ENCODE measurements around the gene SLC13A5. TPM values are rescaled to one million over a fixed set of nuclear protein-coding genes. Genes with fewer than 3 reads are reported as not detected.

SLC13A5 gene
- polyA plus RNA-seq, 1 of the 3 experiments (the other 2 are of a cell fraction), result not detected

DNA sequence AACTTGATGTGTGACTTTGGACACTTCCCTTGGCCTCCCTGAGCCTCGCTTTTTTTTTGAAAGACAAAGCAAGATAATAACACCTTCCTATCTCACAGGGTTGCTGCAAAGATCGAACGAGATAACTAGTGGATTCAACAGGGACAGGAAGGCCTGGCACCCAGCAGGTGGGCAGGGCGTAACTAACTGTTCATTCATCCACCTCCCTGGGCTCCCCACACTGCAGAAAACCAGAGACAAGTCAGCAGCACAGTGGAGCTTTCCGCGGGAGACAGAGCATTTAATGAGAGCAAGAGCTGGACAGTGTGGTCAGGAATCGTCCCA is 28.7 kb downstream of the SLC13A5 start:
- Histone ChIP-seq H3F3A (replicated peaks; ENCODE audit: insufficient read depth) (no peaks in the 10 kb centered on the region), H3K79me2 (ENCODE audit: insufficient read depth) (no peaks in the 10 kb centered on the region), H3K27ac (ENCODE audit: low read depth in 2 of 2, low read length in 1 of 2) (no peak overlapping the region), H3K36me3 (replicated peaks in 1 of 2; ENCODE audit: control insufficient read depth in 1 of 2, insufficient read depth in 2 of 2, low read length in 1 of 2) (no peaks in the 10 kb centered on the region), H3K27me3 (ENCODE audit: insufficient read depth) (peaks cover 83% of the 10 kb centered on the region), H3K4me2 (no peak overlapping the region), H4K20me1 (ENCODE audit: insufficient read depth) (no peaks in the 10 kb centered on the region), H3K4me3 (ENCODE audit: low read depth in 2 of 2, low read length in 1 of 2) (no peak overlapping the region), H3K9ac (no peak overlapping the region), H3K9me3 (no peaks in the 10 kb centered on the region), H3K4me1 (ENCODE audit: control insufficient read depth in 1 of 2, insufficient read depth in 2 of 2, low read depth in 1 of 2, low read length in 1 of 2) (no peaks in the 10 kb centered on the region), H2AFZ (ENCODE audit: low read depth) (no peak overlapping the region), H3K9me2 (no peaks in the 10 kb centered on the region)
- no peak for DNase-seq
- ChIA-PET CTCF (interaction anchor here (0.5 to 2.6 kb wide), 2 partner anchors 17 to 18 kb away, joined by 3 to 9 read pairs; no protein-coding TSS in a partner anchor), POLR2A (no interaction called here)
- TF ChIP-seq NFIC (IDR thresholded peaks at IDR 0.05; ENCODE audit: borderline replicate concordance) (no peak), NRF1 (IDR thresholded peaks at IDR 0.05; ENCODE audit: low read depth, low read length) (no peak), CHD2 (IDR thresholded peaks at IDR 0.05; ENCODE audit: low read length, partially characterized antibody) (no peak), GABPA (IDR thresholded peaks at IDR 0.05; ENCODE audit: low read depth) (no peak), EZH2phosphoT487 (IDR thresholded peaks at IDR 0.05; ENCODE audit: borderline replicate concordance, low read depth) (no peak), RAD21 (IDR thresholded peaks at IDR 0.05; ENCODE audit: low read length) (no peak), MXI1 (IDR thresholded peaks at IDR 0.05; ENCODE audit: low read depth, low read length) (no peak), FOSL2 (IDR thresholded peaks at IDR 0.05; ENCODE audit: borderline replicate concordance, low read depth) (no peak), YY1 (IDR thresholded peaks at IDR 0.05; ENCODE audit: low read depth) (no peak), TEAD4 (IDR thresholded peaks at IDR 0.05; ENCODE audit: borderline replicate concordance, insufficient read depth) (no peak), JUND (IDR thresholded peaks at IDR 0.05) (no peak), GATA2 (CRISPR knock-in tag; IDR thresholded peaks at IDR 0.05) (no peak), FOXJ3 (CRISPR knock-in tag; IDR thresholded peaks at IDR 0.05) (no peak), TAF1 (IDR thresholded peaks at IDR 0.05; ENCODE audit: borderline replicate concordance, low read depth, low read length) (no peak), ELF1 (IDR thresholded peaks at IDR 0.05) (no peak)
- TF ChIP-seq, protein P1, sequence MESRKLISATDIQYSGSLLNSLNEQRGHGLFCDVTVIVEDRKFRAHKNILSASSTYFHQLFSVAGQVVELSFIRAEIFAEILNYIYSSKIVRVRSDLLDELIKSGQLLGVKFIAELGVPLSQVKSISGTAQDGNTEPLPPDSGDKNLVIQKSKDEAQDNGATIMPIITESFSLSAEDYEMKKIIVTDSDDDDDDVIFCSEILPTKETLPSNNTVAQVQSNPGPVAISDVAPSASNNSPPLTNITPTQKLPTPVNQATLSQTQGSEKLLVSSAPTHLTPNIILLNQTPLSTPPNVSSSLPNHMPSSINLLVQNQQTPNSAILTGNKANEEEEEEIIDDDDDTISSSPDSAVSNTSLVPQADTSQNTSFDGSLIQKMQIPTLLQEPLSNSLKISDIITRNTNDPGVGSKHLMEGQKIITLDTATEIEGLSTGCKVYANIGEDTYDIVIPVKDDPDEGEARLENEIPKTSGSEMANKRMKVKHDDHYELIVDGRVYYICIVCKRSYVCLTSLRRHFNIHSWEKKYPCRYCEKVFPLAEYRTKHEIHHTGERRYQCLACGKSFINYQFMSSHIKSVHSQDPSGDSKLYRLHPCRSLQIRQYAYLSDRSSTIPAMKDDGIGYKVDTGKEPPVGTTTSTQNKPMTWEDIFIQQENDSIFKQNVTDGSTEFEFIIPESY (IDR thresholded peaks at IDR 0.05; ENCODE audit: borderline replicate concordance, low read depth), result no peak
- TF ChIP-seq, protein P2, sequence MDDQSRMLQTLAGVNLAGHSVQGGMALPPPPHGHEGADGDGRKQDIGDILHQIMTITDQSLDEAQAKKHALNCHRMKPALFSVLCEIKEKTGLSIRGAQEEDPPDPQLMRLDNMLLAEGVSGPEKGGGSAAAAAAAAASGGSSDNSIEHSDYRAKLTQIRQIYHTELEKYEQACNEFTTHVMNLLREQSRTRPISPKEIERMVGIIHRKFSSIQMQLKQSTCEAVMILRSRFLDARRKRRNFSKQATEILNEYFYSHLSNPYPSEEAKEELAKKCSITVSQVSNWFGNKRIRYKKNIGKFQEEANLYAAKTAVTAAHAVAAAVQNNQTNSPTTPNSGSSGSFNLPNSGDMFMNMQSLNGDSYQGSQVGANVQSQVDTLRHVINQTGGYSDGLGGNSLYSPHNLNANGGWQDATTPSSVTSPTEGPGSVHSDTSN (IDR thresholded peaks at IDR 0.05), result no peak
- TF ChIP-seq, protein P3, sequence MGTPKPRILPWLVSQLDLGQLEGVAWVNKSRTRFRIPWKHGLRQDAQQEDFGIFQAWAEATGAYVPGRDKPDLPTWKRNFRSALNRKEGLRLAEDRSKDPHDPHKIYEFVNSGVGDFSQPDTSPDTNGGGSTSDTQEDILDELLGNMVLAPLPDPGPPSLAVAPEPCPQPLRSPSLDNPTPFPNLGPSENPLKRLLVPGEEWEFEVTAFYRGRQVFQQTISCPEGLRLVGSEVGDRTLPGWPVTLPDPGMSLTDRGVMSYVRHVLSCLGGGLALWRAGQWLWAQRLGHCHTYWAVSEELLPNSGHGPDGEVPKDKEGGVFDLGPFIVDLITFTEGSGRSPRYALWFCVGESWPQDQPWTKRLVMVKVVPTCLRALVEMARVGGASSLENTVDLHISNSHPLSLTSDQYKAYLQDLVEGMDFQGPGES (IDR thresholded peaks at IDR 0.05; ENCODE audit: low read depth, low read length), result no peak
- TF ChIP-seq, protein P4, sequence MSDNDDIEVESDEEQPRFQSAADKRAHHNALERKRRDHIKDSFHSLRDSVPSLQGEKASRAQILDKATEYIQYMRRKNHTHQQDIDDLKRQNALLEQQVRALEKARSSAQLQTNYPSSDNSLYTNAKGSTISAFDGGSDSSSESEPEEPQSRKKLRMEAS (IDR thresholded peaks at IDR 0.05; ENCODE audit: low read depth), result no peak
- TF ChIP-seq, protein P5, sequence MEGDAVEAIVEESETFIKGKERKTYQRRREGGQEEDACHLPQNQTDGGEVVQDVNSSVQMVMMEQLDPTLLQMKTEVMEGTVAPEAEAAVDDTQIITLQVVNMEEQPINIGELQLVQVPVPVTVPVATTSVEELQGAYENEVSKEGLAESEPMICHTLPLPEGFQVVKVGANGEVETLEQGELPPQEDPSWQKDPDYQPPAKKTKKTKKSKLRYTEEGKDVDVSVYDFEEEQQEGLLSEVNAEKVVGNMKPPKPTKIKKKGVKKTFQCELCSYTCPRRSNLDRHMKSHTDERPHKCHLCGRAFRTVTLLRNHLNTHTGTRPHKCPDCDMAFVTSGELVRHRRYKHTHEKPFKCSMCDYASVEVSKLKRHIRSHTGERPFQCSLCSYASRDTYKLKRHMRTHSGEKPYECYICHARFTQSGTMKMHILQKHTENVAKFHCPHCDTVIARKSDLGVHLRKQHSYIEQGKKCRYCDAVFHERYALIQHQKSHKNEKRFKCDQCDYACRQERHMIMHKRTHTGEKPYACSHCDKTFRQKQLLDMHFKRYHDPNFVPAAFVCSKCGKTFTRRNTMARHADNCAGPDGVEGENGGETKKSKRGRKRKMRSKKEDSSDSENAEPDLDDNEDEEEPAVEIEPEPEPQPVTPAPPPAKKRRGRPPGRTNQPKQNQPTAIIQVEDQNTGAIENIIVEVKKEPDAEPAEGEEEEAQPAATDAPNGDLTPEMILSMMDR (IDR thresholded peaks at IDR 0.05), result no peak
- 8% methylated on average over 7 of the region's 7 CpGs for WGBS (ENCODE audit: low lambda C conversion rate)

All from SK-N-SH (cell line).